ENCODE results near the gene ATP2A2.

DNA sequence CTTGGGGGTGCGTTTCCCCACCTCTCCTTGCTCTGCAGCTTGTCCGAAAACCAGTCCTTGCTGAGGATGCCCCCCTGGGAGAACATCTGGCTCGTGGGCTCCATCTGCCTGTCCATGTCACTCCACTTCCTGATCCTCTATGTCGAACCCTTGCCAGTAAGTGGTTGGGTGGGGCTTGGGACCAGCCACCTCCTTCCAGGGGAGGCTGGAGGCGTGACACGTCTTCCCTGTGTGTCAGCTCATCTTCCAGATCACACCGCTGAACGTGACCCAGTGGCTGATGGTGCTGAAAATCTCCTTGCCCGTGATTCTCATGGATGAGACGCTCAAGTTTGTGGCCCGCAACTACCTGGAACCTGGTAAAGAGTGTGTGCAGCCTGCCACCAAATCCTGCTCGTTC lies 64.9 kb downstream of the ATP2A2 start:
- TF ChIP-seq POLR2AphosphoS5 (IDR thresholded peaks at IDR 0.05) (no peak), CTCF (IDR thresholded peaks at IDR 0.05) (no peak)
